Neural crest cell (in vitro differentiated cells): ENCODE results near the gene UBXN2A. TPM values are rescaled to one million over a fixed set of nuclear protein-coding genes. Genes with fewer than 3 reads are reported as not detected.

ENCODE experiments used
- DNase-seq: peaks from one replicate; pipeline ENCODE4 v3.0.0; 2021; ENCODE audit warnings: low read depth, mixed read lengths, low spot score
- H3K27ac Mint-ChIP-seq: one replicate; pipeline ENCODE4 v1.8.0; 2021; ENCODE audit warnings: mild to moderate bottlenecking, mixed read lengths; ENCODE audit not compliant: unreplicated experiment
- H3K27me3 Mint-ChIP-seq: 2 replicates; pipeline ENCODE4 v1.8.0; 2021; ENCODE audit warnings: low read depth, mild to moderate bottlenecking, mixed read lengths
- H3K36me3 Mint-ChIP-seq: 2 replicates; pipeline ENCODE4 v1.8.0; 2021; ENCODE audit warnings: low read depth, mild to moderate bottlenecking, mixed read lengths
- H3K4me1 Mint-ChIP-seq: 2 replicates; pipeline ENCODE4 v1.8.0; 2021; ENCODE audit warnings: mixed read lengths
- H3K4me3 Mint-ChIP-seq: one replicate; pipeline ENCODE4 v1.8.0; 2021; ENCODE audit warnings: mild to moderate bottlenecking, mixed read lengths
- H3K9me3 Mint-ChIP-seq: 2 replicates; pipeline ENCODE4 v1.8.0; 2021; ENCODE audit warnings: mixed read lengths
- total RNA-seq: library from RNA; stranded (reverse); gene quantifications from 2 replicates; pipeline ENCODE4 v1.2.1, GENCODE V29; 2021
- TF ChIP-seq, protein P1 (sequence below): fragments of 200-600 bp; sonication (generic); conservative IDR thresholded peaks from 2 replicates; pipeline ENCODE4 v1.5.0; 2021; ENCODE audit warnings: antibody characterized with exemption, mild to moderate bottlenecking

Gene UBXN2A
- total RNA-seq, 1 donor from 2014 or later, result 29.8 TPM

DNA sequence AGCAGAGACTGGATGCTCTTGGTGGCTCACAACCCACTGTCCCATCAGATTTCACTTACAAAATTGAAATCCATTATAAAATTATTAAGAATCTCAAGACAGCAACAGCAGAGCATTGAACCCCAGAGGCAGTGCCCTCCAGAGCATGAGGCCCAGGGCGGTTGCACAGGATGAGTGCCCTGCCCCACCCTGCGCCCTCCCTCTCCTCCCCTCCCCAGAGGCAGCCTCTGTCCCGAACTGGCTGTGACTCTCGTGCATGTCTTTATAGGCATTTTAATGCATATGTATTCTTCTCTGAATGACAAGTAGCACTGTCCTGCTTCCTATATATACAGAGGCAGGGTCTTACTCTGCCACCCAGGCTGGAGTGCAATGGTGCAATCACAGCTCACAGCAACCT, 80.0 kb downstream of the UBXN2A start:
- H3K9me3 Mint-ChIP-seq, result no peaks in the 10 kb centered on the region
- no peak overlapping the region for H3K27ac Mint-ChIP-seq
- H3K4me1 Mint-ChIP-seq, result no peaks in the 10 kb centered on the region
- no peak for DNase-seq
- H3K36me3 Mint-ChIP-seq, result peaks cover 7% of the 10 kb centered on the region
- H3K27me3 Mint-ChIP-seq, result no peaks in the 10 kb centered on the region
- TF ChIP-seq, protein P1, sequence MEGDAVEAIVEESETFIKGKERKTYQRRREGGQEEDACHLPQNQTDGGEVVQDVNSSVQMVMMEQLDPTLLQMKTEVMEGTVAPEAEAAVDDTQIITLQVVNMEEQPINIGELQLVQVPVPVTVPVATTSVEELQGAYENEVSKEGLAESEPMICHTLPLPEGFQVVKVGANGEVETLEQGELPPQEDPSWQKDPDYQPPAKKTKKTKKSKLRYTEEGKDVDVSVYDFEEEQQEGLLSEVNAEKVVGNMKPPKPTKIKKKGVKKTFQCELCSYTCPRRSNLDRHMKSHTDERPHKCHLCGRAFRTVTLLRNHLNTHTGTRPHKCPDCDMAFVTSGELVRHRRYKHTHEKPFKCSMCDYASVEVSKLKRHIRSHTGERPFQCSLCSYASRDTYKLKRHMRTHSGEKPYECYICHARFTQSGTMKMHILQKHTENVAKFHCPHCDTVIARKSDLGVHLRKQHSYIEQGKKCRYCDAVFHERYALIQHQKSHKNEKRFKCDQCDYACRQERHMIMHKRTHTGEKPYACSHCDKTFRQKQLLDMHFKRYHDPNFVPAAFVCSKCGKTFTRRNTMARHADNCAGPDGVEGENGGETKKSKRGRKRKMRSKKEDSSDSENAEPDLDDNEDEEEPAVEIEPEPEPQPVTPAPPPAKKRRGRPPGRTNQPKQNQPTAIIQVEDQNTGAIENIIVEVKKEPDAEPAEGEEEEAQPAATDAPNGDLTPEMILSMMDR, result no peak
- no peak overlapping the region for H3K4me3 Mint-ChIP-seq

DNA sequence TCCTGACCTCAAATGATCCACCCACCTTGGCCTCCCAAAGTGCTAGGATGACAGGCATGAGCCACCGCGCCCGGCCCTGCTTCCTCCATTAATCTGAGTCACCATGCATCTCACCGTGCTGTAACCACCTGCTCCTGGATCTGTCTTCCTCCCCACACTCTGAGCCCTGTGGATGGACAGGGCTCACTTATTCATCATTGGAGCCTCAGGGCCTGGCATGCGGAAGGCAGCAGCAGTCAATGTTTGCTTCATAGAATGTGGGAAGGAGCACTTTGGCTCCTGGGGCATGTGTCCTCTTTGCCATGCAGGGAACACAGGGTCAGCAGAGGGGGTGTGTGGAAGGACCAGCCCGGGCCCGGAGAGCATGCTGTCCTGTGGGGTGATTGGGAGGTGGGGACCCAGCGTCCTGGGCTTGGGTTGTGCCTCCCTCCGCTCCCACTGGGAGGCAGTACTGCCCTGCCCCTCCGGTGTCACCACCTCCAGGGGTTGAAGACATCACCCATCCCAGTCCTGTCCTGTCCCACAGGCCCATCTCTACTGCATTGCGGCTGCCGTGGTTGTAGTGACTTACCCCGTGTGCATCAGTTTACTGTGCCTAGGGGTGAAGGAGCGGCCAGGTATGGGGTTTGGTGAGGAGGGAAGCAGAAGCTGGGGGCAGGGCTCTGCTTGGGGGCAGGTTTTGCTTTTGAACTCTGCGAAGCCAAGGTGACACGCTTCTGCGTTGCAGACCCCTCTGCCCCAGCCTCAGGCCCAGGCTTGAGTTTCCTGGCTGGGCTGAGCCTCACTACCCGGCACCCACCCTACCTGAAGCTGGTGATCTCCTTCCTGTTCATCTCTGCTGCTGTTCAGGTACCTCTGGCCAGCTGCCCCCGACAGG, 81.1 kb downstream of the UBXN2A start:
- no peak for DNase-seq
- TF ChIP-seq, protein P1, result peak; percentile 34
- no peak overlapping the region for H3K4me3 Mint-ChIP-seq
- H3K36me3 Mint-ChIP-seq, result peaks cover 7% of the 10 kb centered on the region
- H3K4me1 Mint-ChIP-seq, result peaks cover 10% of the 10 kb centered on the region
- H3K27ac Mint-ChIP-seq, result no peak overlapping the region
- H3K9me3 Mint-ChIP-seq, result no peaks in the 10 kb centered on the region
- H3K27me3 Mint-ChIP-seq, result no peaks in the 10 kb centered on the region

DNA sequence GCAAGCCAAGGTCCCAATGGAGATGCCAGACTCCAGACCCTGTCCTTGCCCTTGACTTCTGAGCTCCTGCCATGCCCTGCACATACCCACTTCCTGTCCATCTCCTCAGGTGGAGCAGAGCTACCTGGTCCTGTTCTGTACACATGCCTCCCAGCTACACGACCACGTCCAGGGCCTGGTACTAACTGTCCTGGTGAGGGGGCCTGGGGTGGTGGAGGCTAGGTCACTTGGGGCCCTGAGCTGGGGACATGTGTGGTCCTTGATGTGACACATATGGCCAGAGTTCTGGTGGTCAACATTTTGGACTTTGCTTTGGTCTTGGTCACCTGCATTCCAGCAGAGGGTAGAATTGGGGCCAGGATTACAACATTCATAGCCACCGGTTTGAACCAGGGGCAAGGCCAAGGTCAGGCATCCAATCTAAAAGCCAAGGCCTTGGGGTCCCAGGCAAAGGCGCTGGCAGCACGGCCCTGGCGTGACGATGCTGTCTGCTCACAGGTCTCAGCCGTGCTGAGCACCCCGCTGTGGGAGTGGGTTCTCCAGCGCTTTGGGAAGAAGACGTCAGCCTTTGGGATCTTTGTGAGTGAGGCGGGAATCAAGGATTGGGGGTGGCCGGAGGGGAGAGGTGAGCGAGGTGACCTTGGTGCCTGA, 82.2 kb downstream of the UBXN2A start:
- TF ChIP-seq, protein P1, result no peak
- peaks cover 7% of the 10 kb centered on the region for H3K36me3 Mint-ChIP-seq
- DNase-seq, result no peak
- H3K27me3 Mint-ChIP-seq, result no peaks in the 10 kb centered on the region
- no peak overlapping the region for H3K4me3 Mint-ChIP-seq
- H3K9me3 Mint-ChIP-seq, result no peaks in the 10 kb centered on the region
- H3K4me1 Mint-ChIP-seq, result peaks cover 15% of the 10 kb centered on the region
- no peak overlapping the region for H3K27ac Mint-ChIP-seq

DNA sequence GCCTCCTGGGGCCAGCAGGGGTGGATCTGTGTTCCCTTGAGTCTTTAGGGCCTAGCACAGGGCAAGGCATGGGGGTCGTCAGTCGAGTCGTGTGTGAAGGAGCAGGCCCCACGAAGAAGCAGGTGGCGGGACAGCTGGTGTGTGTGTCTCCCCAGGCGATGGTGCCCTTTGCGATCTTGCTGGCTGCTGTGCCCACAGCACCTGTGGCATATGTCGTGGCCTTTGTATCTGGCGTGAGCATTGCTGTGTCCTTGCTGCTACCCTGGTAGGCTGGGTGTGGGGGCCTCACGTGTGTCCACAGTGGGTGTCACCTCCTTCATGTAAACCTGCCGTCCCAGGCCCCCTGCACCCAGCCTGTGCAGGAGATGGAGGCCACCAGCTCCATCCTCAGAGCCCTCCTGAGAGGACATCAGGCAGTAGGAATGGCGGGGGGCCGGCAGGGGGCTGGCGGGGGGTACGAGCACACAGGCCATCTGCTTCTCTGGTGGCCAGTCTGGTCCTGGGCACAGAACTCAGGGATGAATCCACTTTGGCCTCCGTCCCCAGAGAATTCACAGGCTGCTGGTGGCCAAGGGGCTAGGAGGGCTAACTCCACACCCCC, 82.8 kb downstream of the UBXN2A start:
- no peak overlapping the region for H3K27ac Mint-ChIP-seq
- TF ChIP-seq, protein P1, result no peak
- H3K4me1 Mint-ChIP-seq, result peaks cover 15% of the 10 kb centered on the region

DNA sequence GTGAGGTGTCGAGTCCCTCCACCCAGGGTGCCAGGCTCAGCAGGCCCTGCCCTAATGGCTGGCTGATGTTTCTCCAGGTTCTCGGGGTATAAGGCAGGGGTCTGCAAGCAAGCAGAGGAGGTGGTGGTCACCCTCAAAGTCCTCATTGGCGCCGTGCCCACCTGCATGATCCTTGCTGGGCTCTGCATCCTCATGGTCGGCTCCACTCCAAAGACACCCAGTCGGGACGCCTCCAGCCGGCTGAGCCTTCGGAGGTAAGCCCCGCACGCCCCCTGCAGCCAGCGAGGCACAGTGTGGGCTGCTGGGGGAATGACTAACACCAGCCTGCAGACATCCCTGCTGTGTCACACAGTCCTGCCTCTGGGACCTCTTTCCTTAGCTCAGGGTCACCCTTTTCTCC, 83.8 kb downstream of the UBXN2A start:
- Mint-ChIP-seq H3K9me3 (no peaks in the 10 kb centered on the region), H3K4me3 (no peak overlapping the region), H3K27me3 (no peaks in the 10 kb centered on the region), H3K36me3 (peaks cover 8% of the 10 kb centered on the region), H3K4me1 (peaks cover 15% of the 10 kb centered on the region), H3K27ac (no peak overlapping the region)
- TF ChIP-seq, protein P1, result no peak
- DNase-seq, result no peak

More for the DNA sequence above, 82.8 kb downstream of the UBXN2A start:
- H3K9me3 Mint-ChIP-seq, result no peaks in the 10 kb centered on the region
- DNase-seq, result no peak
- H3K36me3 Mint-ChIP-seq, result peaks cover 7% of the 10 kb centered on the region
- H3K4me3 Mint-ChIP-seq, result no peak overlapping the region
- H3K27me3 Mint-ChIP-seq, result no peaks in the 10 kb centered on the region
